ENCODE data around the gene SLC10A1.
"Not testable (repeated sequence)": the region's sequence is repeated elsewhere in the genome, so short reads cannot be mapped to it uniquely, and the experiment has no call there.

The SLC10A1 gene

DNA sequence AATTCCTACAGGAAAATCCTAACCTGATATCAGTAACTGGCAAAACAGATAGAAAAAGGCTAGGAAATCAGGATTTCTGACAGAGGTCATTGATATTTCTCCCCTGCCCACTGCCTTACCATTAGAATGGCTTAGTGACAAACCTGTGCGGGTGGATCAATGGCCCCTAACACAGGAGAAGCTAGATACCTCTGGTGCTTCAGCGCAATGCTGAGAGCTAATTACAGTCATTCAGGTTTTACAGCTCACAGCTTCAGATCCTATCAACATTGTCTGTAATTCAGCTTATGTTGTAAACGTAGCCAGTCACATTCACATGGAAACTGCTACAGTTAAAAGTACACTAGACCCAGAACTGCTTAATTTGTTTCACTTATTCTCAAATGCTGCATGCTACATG lies 17.4 kb upstream of the SLC10A1 start:
- no peak for TF ChIP-seq CTCF (IDR thresholded peaks at IDR 0.05; ENCODE audit: unreplicated experiment in 3 of 3)

DNA sequence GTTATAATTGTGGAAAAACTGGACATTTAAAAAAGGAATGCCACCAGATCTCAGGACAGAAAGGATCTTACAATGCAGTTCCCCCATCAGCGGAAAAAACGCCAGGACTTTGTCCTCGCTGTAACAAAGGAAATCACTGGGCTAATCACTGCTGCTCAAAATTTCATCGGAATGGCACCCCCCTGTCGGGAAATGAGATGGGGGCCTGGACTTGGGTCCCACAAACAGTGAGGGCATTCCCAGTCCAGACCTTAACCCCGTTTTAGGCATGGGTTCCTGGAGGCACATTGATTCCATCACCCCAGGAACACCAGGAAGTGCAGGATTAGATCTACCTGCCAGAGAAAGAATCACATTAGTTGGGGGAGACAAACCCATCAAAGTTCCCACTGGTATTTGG lies 16.3 kb upstream of the SLC10A1 start:
- not testable (repeated sequence) for H3K36me3 Mint-ChIP-seq (ENCODE audit: low read depth); H3K4me1 Mint-ChIP-seq; H3K9me3 Mint-ChIP-seq; H3K4me3 Mint-ChIP-seq; H3K27ac Mint-ChIP-seq
- H3K27me3 Mint-ChIP-seq (ENCODE audit: low read depth): peaks cover 29% of the 10 kb centered on the region

More for the DNA sequence above, 17.4 kb upstream of the SLC10A1 start:
- H3K27me3 Mint-ChIP-seq (ENCODE audit: low read depth): peaks cover 30% of the 10 kb centered on the region
- H3K4me1 Mint-ChIP-seq: no peaks in the 10 kb centered on the region
- no peak overlapping the region for H3K4me3 Mint-ChIP-seq
- no peak overlapping the region for H3K27ac Mint-ChIP-seq
- no peaks in the 10 kb centered on the region for H3K36me3 Mint-ChIP-seq (ENCODE audit: low read depth)
- H3K9me3 Mint-ChIP-seq: no peaks in the 10 kb centered on the region

DNA sequence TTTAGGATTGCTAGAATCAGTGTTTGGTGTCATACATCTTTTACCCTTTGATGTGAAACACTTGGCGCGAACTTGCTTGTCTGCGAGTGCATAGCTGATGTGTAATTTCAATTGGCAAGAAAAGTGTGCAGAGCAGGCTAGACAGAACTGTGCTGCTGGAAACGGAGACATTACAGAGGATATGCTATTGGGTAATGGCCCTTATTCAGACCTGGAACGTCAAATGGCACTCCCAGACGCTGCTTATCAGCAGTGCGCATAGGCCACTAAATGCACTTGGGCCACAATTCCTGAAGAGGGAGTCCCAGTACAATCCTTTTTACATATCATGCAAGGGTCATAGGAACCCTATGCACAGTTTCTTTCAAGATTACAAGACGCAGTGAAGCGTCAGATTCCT lies 15.7 kb upstream of the SLC10A1 start:
- no peak overlapping the region for H3K4me3 Mint-ChIP-seq
- H3K27ac Mint-ChIP-seq: no peak overlapping the region
- no peaks in the 10 kb centered on the region for H3K36me3 Mint-ChIP-seq (ENCODE audit: low read depth)
- H3K9me3 Mint-ChIP-seq: no peaks in the 10 kb centered on the region
- H3K27me3 Mint-ChIP-seq (ENCODE audit: low read depth): peaks cover 26% of the 10 kb centered on the region
- no peaks in the 10 kb centered on the region for H3K4me1 Mint-ChIP-seq
- no peak for TF ChIP-seq CTCF (IDR thresholded peaks at IDR 0.05; ENCODE audit: unreplicated experiment in 3 of 3)

GRCh38 chr14:69811868-69812252 lies 14.8 kb upstream of the SLC10A1 start:
- Mint-ChIP-seq H3K27ac (no peak overlapping the region), H3K9me3 (no peaks in the 10 kb centered on the region), H3K36me3 (ENCODE audit: low read depth) (no peaks in the 10 kb centered on the region), H3K4me3 (no peak overlapping the region), H3K27me3 (ENCODE audit: low read depth) (peaks cover 28% of the 10 kb centered on the region), H3K4me1 (no peaks in the 10 kb centered on the region)
- no peak for TF ChIP-seq CTCF (IDR thresholded peaks at IDR 0.05; ENCODE audit: unreplicated experiment in 3 of 3)

- TF ChIP-seq CTCF (IDR thresholded peaks at IDR 0.05; ENCODE audit: unreplicated experiment in 3 of 3): no peak
- Mint-ChIP-seq H3K4me3 (no peak overlapping the region), H3K27ac (no peak overlapping the region), H3K9me3 (no peaks in the 10 kb centered on the region), H3K27me3 (ENCODE audit: low read depth) (peaks cover 29% of the 10 kb centered on the region), H3K36me3 (ENCODE audit: low read depth) (no peaks in the 10 kb centered on the region), H3K4me1 (no peaks in the 10 kb centered on the region)
These were observed 14.3 kb upstream of the SLC10A1 start for GRCh38 chr14:69811227-69811867.

- Mint-ChIP-seq H3K27ac (peak overlapping the region in 1 of 3 experiments; percentile 0), H3K4me1 (no peaks in the 10 kb centered on the region), H3K27me3 (ENCODE audit: low read depth) (peaks cover 29% of the 10 kb centered on the region), H3K36me3 (ENCODE audit: low read depth) (no peaks in the 10 kb centered on the region), H3K9me3 (no peaks in the 10 kb centered on the region), H3K4me3 (no peak overlapping the region)
- TF ChIP-seq CTCF (IDR thresholded peaks at IDR 0.05; ENCODE audit: unreplicated experiment in 3 of 3): no peak
These were observed 12.1 kb upstream of the SLC10A1 start for GRCh38 chr14:69808919-69809808.

Data from nephron (organoid).